GM21381 (cell line): ENCODE data around the gene RNU4-1.
"Not testable (repeated sequence)": the region's sequence is repeated elsewhere in the genome, so short reads cannot be mapped to it uniquely, and the experiment has no call there.

ENCODE experiments used
- ATAC-seq: cut with Tn5 transposase; IDR thresholded peaks from one replicate; pipeline ENCODE4 v1.9.1; 2021; ENCODE audit warnings: mild to moderate bottlenecking, moderate library complexity; ENCODE audit not compliant: unreplicated experiment

RNU4-1 gene

DNA sequence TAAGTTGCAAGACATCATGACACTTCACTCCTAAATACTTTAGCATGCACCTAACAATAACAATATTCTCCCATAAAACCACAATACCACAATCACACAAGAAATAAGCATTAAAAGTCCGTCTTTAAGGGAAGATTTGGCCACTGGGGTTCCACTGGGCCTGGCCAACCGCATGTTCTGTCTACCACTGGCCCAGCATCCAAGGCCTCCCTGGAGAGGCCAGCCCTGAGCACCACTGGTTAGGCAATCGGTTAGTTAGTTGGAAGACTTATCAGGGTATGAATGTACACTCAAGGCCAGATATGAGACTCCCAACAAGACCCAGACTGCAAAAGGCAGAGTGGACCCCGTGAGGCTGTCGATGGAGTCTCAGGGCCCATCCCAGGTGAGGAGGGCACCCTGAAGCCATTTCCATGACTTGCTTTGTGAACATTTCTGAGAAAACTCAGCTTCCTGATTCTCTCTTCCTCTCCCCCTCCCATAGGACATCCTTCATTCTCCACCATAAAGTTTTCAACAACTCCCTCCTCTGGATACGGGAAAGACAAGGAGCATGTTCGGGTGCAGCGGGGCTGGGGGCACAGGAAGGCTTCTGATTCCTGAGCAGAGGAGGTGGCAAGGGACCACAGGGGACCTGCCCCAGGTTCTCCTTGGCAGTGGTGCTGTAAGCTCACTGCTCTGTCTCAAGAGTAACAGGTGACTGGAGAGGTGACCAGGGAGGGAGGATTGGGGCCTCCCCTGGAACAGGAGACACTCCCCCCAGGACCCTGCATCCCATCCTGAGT, 33.4 kb downstream of the RNU4-1 start:
- ATAC-seq = no peak

DNA sequence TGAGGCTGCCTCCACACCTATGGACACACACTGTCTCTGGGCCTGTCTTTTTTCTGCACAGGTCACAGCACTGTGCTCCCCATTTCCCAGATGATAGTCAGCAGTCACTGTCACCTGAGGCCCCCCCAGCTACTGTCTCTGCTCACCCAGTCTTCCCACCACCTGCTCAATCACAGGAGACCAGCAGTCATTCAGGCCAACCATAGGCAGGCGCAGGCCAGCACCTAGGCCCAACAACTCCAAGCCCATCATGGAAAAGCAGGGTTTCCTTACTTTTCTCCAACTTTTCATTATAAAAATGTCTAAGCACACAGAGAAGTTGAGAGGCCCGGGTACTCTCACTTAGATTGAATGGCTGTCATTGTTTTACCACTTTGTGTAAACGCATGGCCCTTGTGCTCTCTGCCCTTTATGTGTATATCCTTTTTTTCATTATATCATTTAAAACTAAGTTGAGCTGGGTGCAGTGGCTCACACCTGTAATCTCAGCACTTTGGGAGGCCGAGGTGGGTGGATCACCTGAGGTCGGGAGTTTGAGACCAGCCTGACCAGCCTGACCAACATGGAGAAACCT, 34.6 kb downstream of the RNU4-1 start:
- ATAC-seq = no peak

DNA sequence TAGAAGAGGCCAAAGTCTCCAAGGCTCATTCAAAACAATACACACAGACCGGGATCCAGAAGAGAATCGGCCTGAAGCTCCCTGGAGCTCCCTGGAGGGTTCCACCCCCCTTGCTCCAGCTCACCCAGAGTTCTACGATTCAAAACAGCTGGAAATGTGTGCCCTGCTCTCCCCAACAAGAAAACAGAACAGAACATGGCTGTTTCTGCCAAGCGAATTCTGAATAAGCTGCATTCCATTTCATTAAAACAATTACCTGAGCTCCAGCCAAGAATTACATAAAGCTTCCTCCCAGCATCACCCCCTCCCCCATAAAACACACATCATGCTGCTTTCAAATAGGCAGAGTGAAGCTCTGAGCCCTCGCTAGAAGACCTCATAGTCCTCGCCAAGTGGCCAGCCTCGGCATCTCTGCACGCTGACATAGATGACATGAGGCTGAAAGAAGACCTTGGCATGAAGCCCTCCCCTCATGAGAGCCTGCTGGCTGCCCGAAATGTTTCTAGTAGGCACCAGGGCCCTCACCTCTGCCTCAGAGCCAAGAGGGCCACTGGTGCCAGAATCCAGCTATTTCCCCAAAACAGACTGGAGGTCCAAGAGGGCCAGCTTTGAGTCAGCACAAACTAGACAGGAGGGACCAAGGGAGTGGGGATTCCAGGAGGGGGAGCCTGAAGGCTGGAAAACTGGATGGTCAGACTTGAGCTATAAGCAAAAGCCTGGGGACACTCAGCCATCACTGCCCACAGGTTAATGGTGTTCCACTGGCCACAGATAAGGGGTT, 35.8 kb downstream of the RNU4-1 start:
- ATAC-seq = no peak

DNA sequence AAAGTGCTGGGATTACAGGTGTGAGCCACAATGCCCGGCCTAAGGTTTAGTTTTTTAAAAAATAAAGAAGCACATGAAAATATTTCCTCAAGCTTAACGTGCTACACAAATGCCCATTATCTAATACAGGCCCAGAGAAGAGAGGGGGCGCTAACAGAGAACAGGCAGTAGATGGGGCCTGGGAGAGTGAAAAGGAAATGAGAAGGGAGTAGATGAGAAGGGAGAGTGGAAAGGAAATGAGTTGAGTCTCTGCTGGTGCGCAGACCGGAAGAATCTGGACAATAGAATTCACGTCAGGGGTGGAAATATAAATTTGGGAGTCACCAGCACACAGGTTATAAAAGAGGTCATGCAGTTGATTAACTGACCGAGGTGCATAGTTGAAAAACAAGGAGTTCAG, 38.2 kb downstream of the RNU4-1 start:
- ATAC-seq = no peak

DNA sequence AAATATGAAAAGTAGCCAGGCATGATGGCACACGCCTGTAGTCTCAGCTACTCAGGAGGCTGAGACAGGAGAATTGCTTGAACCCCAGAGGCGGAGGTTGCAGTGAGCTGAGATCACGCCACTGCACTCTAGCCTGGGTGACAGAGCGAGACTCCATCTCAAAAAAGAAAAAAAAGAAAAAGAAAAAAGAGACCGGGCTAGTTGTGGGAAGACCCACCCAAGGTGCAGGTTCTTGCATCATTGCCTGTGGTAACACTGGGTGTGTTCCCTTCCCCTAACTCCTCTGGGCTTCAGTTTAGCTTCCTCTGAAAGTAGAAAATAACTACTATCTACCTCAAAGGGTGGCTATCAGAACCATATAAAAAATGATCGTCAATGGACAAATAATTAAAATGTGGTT, 39.7 kb downstream of the RNU4-1 start:
- not testable (repeated sequence) for ATAC-seq

DNA sequence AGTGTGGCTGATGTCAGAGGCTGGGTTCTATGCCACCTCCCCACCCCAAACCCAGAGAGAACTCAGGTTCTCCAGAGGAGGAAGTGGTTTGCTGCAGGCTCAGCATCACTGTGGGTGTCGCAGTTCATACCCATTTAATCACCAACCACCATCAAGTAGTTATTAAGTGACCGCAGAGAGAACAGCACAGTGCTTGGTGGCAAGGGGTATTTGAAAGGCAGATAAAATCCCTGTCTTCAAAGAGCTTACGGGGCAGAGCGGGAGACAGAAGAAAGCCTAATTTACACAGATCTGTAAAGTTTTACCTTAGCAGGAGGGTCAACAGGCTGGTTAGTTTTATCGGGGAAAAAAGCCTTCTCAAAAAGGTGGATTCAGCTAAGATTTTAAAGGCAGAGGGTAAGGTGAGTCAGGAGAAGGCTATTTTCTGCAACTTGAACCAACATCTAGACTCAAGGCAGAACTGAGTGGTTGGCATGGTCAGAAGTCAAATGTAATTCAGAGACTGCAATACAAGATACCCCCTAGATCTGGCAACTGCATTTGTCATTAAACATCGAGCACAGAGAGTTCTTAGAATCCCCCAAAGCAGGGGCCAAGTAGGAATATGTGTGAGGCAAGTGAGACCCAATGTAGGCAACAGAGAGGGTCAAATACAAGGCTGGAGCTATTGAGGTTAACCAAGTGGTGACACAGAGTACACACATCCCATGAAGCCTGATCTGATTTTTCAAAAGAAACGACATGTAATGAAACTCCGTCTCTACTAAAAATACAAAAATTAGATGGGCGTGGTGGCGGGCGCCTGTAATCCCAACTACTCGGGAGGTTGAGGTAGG, 40.7 kb downstream of the RNU4-1 start:
- ATAC-seq = peak; percentile 64

DNA sequence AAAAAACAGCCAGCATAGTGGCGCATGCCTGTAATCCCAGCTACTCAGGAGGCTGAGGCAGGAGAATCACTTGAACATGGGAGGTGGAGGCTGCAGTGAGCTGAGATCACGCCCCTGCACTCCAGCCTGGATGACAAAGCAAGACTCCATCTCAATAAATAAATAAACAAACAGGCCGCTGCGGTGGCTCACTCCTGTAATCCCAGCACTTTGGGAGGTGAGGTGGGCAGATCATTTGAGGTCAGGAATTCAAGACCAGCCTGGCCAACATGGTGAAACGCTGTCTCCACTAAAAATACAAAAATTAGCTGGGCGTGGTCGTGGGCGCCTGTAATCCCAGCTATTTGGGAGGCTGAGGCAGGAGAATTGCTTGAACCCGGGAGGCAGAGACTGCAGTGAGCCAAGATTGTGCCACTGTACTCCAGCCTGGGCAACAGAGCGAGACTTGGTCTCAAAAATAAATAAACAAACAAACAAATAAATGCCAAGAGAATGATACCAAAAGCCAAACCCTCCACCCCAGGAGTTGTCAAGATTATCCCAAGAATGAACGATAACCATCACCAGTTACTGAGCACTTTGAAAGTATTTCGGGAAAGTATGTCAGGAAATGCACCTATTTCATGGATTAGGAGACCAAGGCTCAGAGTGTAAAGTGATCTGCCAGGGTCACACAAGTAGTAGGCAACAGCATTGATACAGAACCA, 41.5 kb downstream of the RNU4-1 start:
- not testable (repeated sequence) for ATAC-seq

DNA sequence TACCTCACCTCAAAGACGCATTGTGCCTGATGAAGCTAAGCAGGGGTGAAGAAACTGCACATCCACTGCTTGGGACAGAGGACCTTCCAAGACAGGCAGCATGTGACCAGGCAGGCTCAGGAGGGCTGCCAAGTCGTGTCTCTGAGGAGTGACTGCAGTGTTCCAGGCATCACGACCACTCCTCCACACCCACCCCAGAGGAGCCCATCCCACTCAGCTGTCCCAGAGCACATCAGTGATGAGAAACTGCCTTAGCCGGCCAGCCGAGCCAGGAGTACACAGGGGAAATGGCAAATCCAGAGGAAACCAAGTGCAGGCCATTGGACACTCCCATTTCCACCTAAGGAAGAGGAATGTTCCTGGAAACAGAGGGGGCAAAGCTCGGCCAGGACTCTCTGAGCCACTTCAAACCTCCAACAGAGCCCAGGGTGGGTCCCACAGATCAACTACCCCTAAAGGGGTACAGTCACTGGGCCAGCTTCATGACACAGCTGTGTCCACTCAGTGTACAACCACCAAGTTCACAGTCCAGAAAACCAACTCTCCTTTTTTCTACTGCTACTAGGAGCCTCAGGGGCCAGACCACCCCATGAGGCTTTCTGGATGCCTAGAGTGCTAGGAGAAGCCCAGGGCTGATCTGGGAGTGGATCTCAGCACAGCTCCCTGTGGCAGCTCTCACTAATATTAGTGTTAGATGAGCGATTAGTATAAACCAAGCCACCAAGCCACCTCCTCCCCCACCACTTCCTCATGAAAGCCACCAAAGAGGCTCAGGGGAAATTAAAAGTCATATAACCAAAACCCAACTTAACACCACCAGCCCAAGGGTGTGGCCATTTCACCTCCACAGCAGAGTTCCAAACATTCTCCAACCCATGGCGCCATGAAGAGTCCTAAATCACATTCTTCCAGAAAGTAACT, 42.9 kb downstream of the RNU4-1 start:
- no peak for ATAC-seq

DNA sequence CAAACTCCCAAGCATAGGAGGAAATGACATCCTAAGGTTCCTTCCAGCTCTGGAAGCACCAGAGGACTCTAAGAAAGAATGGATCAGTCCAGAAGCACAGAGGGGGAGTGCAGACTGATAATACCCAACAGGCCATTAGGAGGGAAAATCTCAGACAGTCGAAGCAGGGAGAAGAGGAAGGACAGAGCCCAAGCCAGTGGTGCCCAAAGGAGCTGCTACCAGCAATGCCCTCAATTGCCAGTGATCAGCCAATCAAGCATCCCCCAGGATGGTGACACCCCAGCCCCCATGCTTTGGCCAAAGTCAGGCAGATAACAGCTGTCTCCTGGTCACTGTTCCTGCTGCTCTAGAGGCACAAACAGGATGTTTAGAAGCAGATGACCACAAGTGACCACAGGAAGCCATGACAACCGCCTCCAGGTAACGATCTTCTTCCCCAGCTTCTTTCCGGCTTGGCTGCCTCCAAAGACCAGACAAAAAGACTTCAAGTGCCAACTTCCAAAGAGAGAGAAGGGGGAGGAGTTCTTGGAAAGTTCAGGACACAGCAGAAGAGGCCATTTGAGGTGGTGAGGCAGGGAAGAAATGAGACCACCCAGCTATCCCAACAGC, 43.7 kb downstream of the RNU4-1 start:
- ATAC-seq = no peak

DNA sequence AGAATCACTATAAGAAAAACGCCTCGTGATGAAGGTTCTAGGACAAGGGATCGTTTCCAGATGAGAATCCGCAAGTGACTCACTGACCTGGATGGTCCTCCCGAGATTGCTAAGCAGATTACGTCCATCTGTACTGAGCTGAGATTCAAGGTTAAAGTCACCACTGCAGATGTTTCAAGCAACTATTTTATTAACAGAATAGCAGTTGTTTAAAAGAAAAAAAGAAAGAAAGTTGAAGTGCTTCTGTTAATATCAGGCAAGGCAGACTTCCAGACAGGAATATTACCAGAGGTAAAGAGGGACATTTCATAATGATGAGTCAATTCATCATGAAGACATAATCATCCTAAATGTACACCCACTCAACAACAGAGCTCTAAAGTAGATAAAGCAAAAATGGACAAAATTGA, 45.4 kb downstream of the RNU4-1 start:
- no peak for ATAC-seq

DNA sequence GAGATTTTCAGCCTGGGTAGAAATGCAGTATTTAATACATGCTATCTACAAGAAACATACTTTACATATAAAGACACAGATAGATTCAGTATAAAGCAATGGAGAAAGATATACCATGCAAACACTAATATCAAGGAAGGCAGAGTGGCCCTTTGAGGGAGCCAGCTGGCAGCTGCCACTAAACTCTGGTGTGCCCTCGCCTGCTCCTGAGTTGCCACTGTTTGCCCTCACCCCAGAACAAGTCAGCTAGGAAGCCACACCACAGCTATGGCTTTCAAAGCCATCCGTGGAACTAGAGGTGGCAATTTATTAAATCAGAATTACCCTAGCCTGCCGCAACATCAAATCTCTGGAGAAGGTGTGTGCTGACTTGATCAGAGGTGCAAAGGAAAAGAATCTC, 45.9 kb downstream of the RNU4-1 start:
- ATAC-seq = no peak

DNA sequence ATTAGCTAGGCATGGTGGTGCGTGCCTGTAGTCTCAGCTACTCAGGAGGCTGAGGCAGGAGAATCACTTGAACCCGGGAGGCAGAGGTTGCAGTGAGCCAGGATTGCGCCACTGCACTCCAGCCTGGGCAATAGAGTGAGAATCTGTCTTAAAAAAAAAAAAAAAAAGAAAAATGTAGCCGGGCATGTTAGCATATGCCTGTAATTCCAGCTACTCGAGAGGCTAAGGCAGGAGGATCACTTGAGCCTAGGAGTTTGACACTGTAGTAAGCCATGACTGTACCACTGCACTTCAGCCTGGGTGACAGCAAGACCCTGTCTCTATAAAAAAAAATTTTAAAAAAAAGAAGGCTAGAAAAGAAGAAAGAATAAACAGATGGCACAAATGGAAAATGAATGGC, 46.3 kb downstream of the RNU4-1 start:
- ATAC-seq = not testable (repeated sequence)
